GM19328 (cell line): ENCODE results near the gene PLCD1.
A peak's percentile ranks its signal among the peaks of the same experiment; 100 is the strongest.

Experiments
- ATAC-seq: cut with Tn5 transposase; IDR thresholded peaks from one replicate; pipeline ENCODE4 v1.9.1; 2021; ENCODE audit warnings: mild to moderate bottlenecking, moderate library complexity; ENCODE audit not compliant: unreplicated experiment

PLCD1 gene

DNA sequence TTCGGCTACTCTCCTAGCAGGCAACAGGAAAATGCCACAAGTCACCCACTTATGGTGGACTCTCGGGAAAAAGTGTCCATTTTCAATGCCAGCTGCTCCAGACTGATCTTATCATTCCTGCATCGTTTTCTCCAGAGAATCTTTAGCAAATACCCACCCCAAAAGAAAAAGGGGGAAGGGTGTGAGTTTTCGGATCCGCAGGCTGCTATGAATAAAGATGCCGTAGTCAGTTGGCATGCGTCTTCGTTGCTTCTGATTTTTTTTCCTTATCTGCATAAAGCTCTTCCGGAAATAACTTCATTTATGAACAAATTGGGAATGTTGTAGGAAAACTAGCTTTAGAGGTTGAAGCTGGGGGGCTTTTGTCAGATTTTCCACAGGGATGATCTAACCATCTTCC, 61.2 kb downstream of the PLCD1 start:
- no peak for ATAC-seq

DNA sequence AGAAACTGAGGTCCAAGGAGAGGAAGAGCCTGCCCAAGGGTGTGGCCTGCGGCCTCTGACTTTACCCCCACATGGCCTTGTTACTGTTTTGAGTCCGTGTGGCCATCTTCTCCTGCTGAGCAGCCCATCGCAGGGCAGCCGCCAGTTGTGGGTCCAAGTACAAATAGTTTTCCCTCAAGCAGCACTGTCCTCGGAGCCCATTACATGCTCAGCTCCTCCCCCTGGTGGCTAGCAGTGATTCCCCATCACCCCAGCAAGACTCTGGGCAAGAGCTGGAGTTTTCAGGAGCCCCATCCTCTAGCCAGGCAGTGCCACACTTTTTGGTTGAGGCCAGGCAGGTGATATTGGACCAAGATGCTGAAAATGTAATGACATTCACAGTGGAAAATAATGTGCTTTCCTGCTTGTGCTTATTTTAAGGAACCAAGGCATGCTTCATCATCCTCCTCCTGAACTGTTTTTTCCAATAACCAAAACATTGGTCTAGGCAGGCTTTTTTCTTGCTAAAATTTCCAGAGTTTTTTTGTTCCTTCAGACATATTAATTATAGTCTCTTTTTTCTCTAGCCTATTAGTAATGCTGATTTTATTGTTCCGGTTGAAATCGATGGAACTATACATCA, 62.1 kb downstream of the PLCD1 start:
- ATAC-seq: peak; percentile 84

DNA sequence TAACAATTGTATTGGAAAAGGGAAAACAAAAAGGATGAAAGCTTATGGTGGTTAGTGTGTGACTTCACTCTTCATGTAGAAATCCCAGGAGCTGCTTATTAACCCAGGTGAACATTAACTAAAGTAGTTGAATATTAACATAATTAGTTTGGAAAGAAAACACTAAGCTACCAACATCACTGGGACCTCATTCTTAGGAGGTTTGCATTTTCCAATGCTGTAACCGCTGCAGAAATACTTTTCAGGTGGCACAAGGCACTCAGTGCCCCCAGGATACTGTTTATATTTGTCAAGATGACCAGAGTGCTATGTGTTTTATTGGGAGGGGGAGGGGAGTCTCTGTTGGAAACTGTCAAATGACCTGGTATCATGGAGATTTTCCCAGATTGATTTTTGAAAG, 64.7 kb downstream of the PLCD1 start:
- ATAC-seq: no peak

DNA sequence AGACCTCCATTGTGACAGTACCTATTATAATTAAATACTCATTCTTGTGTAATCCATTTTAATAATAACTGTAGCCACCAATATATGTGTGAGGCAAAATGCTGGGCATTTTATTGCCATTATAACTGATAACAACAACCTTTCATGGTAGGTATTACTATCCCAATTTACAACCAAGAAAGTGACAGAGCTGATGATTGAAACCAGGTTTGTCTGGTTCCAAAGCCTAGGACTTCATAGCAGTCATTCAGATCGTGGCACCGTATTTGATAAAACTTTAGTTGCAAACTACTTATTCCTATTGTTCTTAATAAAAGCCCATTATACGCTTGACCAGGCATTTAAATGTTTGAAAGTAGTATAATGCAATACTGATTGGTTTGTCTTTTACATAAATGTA, 65.3 kb downstream of the PLCD1 start:
- no peak for ATAC-seq

DNA sequence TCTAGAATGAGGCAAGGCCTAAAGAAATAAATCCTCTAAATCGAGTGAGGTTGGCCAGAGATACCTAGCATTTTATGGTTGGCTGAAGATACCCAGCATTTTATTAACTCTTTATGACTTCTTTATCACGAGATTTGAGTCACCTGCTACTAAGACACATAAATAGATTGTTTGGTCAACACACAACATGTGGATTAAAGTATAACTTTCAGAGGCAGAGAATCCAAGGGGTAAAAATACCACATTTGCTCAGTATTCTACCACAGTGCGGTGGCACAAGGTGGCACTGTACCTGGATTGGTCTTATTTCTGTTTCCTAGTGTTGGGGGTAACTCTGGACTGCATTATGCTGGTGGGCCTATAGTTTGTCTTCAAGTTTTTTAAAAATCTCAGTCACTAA, 65.8 kb downstream of the PLCD1 start:
- ATAC-seq: no peak

DNA sequence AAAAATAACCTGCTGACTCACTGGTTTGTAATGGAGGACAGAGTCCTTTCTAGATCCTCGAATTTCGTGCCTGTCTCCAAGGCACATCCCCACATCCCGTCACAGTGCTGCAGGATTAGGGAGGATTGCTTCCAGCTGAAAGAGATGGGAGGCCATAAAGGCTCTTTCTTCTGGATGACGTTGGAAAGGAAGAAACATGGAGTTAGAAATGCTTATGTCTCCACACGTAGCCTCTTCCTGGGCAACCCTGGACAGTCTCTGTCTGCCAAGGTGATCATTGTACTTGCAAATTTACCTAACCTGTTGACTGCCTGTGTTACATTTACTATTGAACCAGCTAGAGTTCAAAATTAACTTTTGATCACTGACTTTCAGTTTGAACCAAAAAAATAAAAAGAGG, 66.4 kb downstream of the PLCD1 start:
- ATAC-seq: no peak

DNA sequence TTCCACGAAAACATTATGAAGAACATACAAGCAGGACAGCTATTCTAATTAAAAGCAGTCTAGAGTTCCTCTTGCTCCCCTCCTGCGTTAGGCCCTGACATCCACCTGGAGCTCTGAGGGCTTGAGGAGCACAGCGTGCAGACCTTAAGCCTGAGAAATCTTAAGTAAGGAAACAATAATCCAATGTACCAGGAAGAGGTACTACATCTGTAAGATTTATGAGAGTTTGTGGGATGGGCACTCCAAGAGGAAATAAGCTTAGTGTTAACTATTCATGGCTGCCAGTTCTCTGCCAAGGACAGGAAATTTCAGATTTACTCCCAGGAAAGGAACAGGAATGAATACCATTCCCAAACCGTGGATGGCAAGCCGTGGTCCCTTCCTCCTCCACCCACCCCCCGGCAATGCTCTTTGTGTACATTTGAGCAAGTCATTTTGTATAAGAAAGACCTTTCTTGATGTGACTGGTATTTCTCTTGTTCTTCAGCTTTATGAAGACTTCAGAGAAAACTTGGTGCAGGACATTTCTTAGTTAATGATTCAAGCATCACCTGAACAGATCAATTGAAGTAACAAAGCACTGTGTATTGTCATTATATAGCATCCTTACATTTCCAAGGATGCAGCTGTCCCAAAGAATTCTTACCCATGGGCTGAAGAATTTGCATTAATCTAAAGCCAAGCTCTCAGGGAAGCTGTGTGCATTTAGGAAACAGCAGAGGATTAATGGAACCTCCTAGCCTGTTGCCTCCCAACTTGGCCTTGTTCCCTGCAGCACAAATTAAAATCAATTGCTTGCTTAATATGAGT, 67.6 kb downstream of the PLCD1 start:
- ATAC-seq: no peak

DNA sequence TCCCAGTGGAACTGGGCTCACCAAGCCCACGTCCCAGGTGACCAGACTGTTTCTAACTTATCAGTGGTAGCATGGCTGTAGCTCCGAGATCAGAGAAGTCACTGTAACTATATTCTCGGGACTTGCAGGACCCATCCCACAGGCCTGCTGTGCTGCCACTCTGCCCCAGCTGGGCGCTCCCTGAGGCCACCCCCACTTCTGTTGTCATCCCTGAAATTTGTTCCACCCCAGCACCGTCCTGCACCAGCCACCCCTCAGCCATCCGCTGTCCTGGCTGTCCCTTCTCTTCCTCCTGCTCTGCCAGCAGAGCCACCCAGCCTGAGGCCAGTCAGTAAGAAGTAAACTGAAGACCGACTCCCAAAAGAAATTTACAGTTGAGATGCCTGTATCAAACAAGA, 71.9 kb downstream of the PLCD1 start:
- no peak for ATAC-seq
